Measurements from ENCODE around the gene CDS1. TPM values are rescaled to one million over a fixed set of nuclear protein-coding genes. Genes with fewer than 3 reads are reported as not detected.

The CDS1 gene
- total and polyA plus RNA-seq, 5 donors from 2014 or later: 0.09 to 0.22 (median 0.13) TPM; not detected in 1

DNA sequence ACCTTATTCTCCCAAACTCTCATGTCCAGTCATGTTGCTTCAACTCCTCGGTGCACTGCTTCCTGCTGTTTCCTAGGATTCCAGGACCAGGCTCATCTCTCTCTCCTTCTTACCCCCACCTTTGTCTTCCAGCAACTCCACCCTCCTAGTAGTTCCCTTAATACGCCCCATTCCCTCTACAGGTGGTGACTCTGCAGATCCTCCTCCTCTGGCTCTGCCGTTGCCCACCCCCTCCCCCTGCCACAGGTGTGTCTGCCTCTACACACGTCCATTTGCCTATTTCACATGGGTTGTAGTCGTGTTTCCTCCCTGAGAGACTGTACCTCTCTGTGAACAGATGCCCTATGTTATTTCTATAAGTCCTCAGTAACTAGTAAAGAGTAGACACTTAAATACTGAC is 32.4 kb downstream of the CDS1 start:
- H3K9me3 Mint-ChIP-seq: peaks cover 0 to 2% (median 0%) of the 10 kb centered on the region in 7 donors
- H3K4me3 Mint-ChIP-seq: no peak overlapping the region
- H3K36me3 Mint-ChIP-seq: no peaks in the 10 kb centered on the region
- no peaks in the 10 kb centered on the region for H3K4me1 ChIP-seq (ENCODE audit: control insufficient read depth, insufficient read depth, low read length, poor library complexity, severe bottlenecking)
- DNase-seq: no peak
- H3K36me3 ChIP-seq (ENCODE audit: control insufficient read depth, insufficient read depth, low read length): no peaks in the 10 kb centered on the region
- ATAC-seq (ENCODE audit: low read depth in 2 of 2): no peak
- no peak overlapping the region for H3K4me3 ChIP-seq (ENCODE audit: low read depth, low read length)
- no peak overlapping the region for H3K27ac ChIP-seq (ENCODE audit: insufficient read depth, low read length, poor library complexity, severe bottlenecking)
- H3K9me3 ChIP-seq (ENCODE audit: control insufficient read depth in 2 of 2, low read length in 2 of 2): no peaks in the 10 kb centered on the region
- H3K4me1 Mint-ChIP-seq: no peaks in the 10 kb centered on the region
- no peaks in the 10 kb centered on the region for H3K27me3 ChIP-seq (ENCODE audit: control insufficient read depth, insufficient read depth, low read length)
- H3K27ac Mint-ChIP-seq: no peak overlapping the region
- no peaks in the 10 kb centered on the region for H3K27me3 Mint-ChIP-seq

DNA sequence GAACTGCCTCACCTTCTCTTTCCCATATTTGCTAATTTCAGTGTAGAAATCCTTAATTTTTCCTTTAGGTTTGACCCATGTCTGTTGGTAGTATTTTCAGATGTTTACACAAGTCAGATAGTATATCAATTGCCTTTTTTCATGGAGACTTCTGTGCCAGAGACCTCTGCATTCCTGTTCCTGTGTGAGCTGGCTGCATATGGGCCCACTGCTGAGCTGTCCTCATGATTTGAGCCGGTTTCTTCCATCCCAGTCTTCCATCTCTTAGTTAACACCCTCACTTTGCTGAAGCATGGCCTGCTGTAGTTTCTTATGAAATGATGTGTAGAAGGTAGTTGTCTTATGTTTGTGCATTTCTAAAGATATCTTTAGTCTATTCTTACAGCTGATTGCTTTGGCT is 40.0 kb downstream of the CDS1 start:
- Histone ChIP-seq H3K27me3 (ENCODE audit: control insufficient read depth, insufficient read depth, low read length) (no peaks in the 10 kb centered on the region), H3K4me3 (ENCODE audit: low read depth, low read length) (no peak overlapping the region), H3K4me1 (ENCODE audit: control insufficient read depth, insufficient read depth, low read length, poor library complexity, severe bottlenecking) (no peaks in the 10 kb centered on the region), H3K9me3 (ENCODE audit: control insufficient read depth in 2 of 2, low read length in 2 of 2) (no peaks in the 10 kb centered on the region), H3K27ac (ENCODE audit: insufficient read depth, low read length, poor library complexity, severe bottlenecking) (no peak overlapping the region), H3K36me3 (ENCODE audit: control insufficient read depth, insufficient read depth, low read length) (no peaks in the 10 kb centered on the region)
- ATAC-seq (ENCODE audit: low read depth in 2 of 2) (no peak), DNase-seq (no peak)
- Mint-ChIP-seq H3K27ac (no peak overlapping the region), H3K36me3 (no peaks in the 10 kb centered on the region), H3K4me3 (no peak overlapping the region), H3K27me3 (no peaks in the 10 kb centered on the region), H3K4me1 (no peaks in the 10 kb centered on the region), H3K9me3 (peaks cover 0 to 8% (median 0%) of the 10 kb centered on the region in 7 donors)

DNA sequence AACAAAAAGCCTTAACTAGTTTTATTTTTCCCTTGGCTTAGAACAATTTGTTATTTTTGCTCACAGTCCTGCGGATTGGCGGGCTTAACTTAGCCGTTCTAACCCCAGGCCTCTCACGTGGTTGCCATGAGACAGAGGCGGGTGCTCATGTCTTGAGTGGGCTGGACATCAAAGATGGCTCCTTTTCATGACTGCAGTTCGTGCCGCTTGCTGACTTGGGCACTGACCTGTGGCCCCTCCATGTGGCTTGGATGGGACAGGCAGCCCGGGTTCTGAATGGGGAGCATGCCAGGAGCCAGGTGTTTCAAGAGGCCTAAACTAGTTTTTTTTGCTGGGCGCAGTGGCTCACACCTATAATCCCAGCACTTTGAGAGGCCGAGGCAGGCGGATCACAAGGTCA is 40.7 kb downstream of the CDS1 start:
- Histone ChIP-seq H3K27ac (ENCODE audit: insufficient read depth, low read length, poor library complexity, severe bottlenecking) (no peak overlapping the region), H3K4me1 (ENCODE audit: control insufficient read depth, insufficient read depth, low read length, poor library complexity, severe bottlenecking) (no peaks in the 10 kb centered on the region), H3K27me3 (ENCODE audit: control insufficient read depth, insufficient read depth, low read length) (no peaks in the 10 kb centered on the region), H3K9me3 (ENCODE audit: control insufficient read depth in 2 of 2, low read length in 2 of 2) (no peaks in the 10 kb centered on the region), H3K4me3 (ENCODE audit: low read depth, low read length) (no peak overlapping the region), H3K36me3 (ENCODE audit: control insufficient read depth, insufficient read depth, low read length) (no peaks in the 10 kb centered on the region)
- DNase-seq (no peak), ATAC-seq (ENCODE audit: low read depth in 2 of 2) (no peak)
- H3K27me3 Mint-ChIP-seq: no peaks in the 10 kb centered on the region
- H3K27ac Mint-ChIP-seq: no peak overlapping the region
- H3K4me3 Mint-ChIP-seq: no peak overlapping the region
- H3K36me3 Mint-ChIP-seq: no peaks in the 10 kb centered on the region
- H3K4me1 Mint-ChIP-seq: no peaks in the 10 kb centered on the region
- H3K9me3 Mint-ChIP-seq: peaks cover 0 to 8% (median 0%) of the 10 kb centered on the region in 7 donors

DNA sequence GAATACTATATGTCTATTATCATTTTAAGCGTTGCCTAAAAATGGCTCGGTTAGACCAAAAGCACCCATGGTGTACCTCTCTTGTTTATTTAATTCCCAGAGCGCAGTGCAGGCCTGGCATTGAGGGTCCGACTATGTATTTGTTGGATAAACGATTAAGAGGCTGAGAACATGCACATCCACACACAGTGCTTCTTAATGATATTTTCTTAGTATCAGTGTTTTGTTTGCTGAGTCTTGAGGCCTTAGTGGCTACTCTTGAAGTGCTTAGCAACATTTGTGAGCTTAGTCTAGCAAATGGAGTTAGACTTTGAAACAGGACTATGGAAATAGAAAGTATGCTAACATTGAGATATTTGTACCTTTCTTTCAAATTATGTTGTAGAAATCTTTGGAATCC is 43.7 kb downstream of the CDS1 start:
- Mint-ChIP-seq H3K4me3 (no peak overlapping the region), H3K36me3 (no peaks in the 10 kb centered on the region), H3K4me1 (no peaks in the 10 kb centered on the region), H3K27me3 (no peaks in the 10 kb centered on the region), H3K9me3 (peaks cover 0 to 8% (median 0%) of the 10 kb centered on the region in 7 donors), H3K27ac (no peak overlapping the region)
- DNase-seq: no peak
- H3K9me3 ChIP-seq (ENCODE audit: control insufficient read depth in 2 of 2, low read length in 2 of 2): no peaks in the 10 kb centered on the region
- no peak overlapping the region for H3K4me3 ChIP-seq (ENCODE audit: low read depth, low read length)
- ATAC-seq (ENCODE audit: low read depth in 2 of 2): no peak
- H3K27ac ChIP-seq (ENCODE audit: insufficient read depth, low read length, poor library complexity, severe bottlenecking): no peak overlapping the region
- no peaks in the 10 kb centered on the region for H3K4me1 ChIP-seq (ENCODE audit: control insufficient read depth, insufficient read depth, low read length, poor library complexity, severe bottlenecking)
- H3K36me3 ChIP-seq (ENCODE audit: control insufficient read depth, insufficient read depth, low read length): no peaks in the 10 kb centered on the region
- no peaks in the 10 kb centered on the region for H3K27me3 ChIP-seq (ENCODE audit: control insufficient read depth, insufficient read depth, low read length)

DNA sequence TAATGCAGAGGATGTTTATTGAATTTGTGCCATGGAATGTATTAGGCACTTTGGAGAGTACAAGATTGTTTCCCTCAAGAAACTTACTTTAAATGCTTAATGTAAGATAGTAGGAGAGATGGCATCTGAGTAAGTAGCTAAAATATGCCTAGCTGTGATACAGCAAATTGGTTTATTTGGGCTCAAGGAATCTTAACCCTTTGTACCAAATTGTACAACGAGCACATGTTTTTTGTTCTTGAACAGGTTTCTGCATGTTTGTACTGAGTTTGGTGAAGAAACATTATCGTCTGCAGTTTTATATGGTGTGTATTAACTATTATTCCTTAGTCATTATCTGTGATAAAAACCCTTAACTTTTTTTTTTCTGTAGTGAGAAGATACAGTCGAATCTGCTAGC is 48.6 kb downstream of the CDS1 start:
- ATAC-seq (ENCODE audit: low read depth in 2 of 2): no peak
- Histone ChIP-seq H3K27ac (ENCODE audit: insufficient read depth, low read length, poor library complexity, severe bottlenecking) (no peak overlapping the region), H3K4me1 (ENCODE audit: control insufficient read depth, insufficient read depth, low read length, poor library complexity, severe bottlenecking) (no peaks in the 10 kb centered on the region), H3K4me3 (ENCODE audit: low read depth, low read length) (no peak overlapping the region), H3K36me3 (ENCODE audit: control insufficient read depth, insufficient read depth, low read length) (no peaks in the 10 kb centered on the region), H3K9me3 (ENCODE audit: control insufficient read depth in 2 of 2, low read length in 2 of 2) (no peaks in the 10 kb centered on the region), H3K27me3 (ENCODE audit: control insufficient read depth, insufficient read depth, low read length) (no peaks in the 10 kb centered on the region)
- Mint-ChIP-seq H3K27ac (no peak overlapping the region), H3K4me1 (no peaks in the 10 kb centered on the region), H3K27me3 (no peaks in the 10 kb centered on the region), H3K36me3 (no peaks in the 10 kb centered on the region), H3K4me3 (no peak overlapping the region), H3K9me3 (peaks cover 0 to 2% (median 0%) of the 10 kb centered on the region in 7 donors)
- DNase-seq: no peak

DNA sequence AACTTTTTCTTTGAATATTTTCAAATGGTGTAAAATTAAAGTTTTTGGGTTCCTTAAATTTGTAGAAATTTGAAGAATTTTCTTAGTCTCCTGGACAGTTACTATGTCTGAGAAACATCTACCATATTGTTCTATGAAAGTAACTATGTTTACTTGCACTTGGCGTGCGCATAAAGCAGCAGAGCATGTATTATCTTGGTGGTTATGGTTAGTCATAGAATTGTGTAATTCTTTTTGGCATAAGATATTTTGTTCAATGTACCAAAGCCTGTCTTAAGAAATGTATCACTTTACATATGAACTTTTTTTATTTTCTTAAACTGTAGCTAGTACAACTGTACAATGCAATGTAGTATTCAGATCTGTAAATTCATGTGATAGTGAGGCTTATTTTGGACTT is 49.2 kb downstream of the CDS1 start:
- Mint-ChIP-seq H3K27ac (no peak overlapping the region), H3K9me3 (peaks cover 0 to 2% (median 0%) of the 10 kb centered on the region in 7 donors), H3K36me3 (no peaks in the 10 kb centered on the region), H3K4me1 (no peaks in the 10 kb centered on the region), H3K27me3 (no peaks in the 10 kb centered on the region), H3K4me3 (no peak overlapping the region)
- Histone ChIP-seq H3K27me3 (ENCODE audit: control insufficient read depth, insufficient read depth, low read length) (no peaks in the 10 kb centered on the region), H3K27ac (ENCODE audit: insufficient read depth, low read length, poor library complexity, severe bottlenecking) (no peak overlapping the region), H3K4me3 (ENCODE audit: low read depth, low read length) (no peak overlapping the region), H3K9me3 (ENCODE audit: control insufficient read depth in 2 of 2, low read length in 2 of 2) (no peaks in the 10 kb centered on the region), H3K36me3 (ENCODE audit: control insufficient read depth, insufficient read depth, low read length) (no peaks in the 10 kb centered on the region), H3K4me1 (ENCODE audit: control insufficient read depth, insufficient read depth, low read length, poor library complexity, severe bottlenecking) (no peaks in the 10 kb centered on the region)
- ATAC-seq (ENCODE audit: low read depth in 2 of 2) (no peak), DNase-seq (no peak)

DNA sequence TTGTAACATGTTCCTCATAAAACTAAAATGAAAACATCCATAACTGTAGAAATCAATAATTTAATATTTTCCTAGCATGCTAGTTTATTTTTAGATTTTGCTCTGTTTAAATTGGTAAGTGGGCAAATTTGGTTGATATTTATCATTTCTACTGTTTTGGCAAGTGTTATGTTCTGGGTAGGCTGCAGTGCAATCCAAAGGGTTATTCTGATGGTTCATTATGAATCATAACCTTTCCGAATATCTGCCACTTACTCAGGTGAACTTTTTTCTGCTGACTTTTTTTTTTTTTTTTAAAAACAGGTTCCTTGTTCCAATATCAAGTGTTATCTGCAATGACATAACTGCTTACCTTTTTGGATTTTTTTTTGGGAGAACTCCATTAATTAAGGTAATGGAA is 52.0 kb downstream of the CDS1 start:
- H3K4me1 Mint-ChIP-seq: no peaks in the 10 kb centered on the region
- H3K27ac Mint-ChIP-seq: no peak overlapping the region
- Histone ChIP-seq H3K9me3 (ENCODE audit: control insufficient read depth in 2 of 2, low read length in 2 of 2) (no peaks in the 10 kb centered on the region), H3K27ac (ENCODE audit: insufficient read depth, low read length, poor library complexity, severe bottlenecking) (no peak overlapping the region), H3K4me3 (ENCODE audit: low read depth, low read length) (no peak overlapping the region), H3K4me1 (ENCODE audit: control insufficient read depth, insufficient read depth, low read length, poor library complexity, severe bottlenecking) (no peaks in the 10 kb centered on the region), H3K27me3 (ENCODE audit: control insufficient read depth, insufficient read depth, low read length) (no peaks in the 10 kb centered on the region), H3K36me3 (ENCODE audit: control insufficient read depth, insufficient read depth, low read length) (no peaks in the 10 kb centered on the region)
- H3K4me3 Mint-ChIP-seq: no peak overlapping the region
- ATAC-seq (ENCODE audit: low read depth in 2 of 2) (no peak), DNase-seq (no peak)
- no peaks in the 10 kb centered on the region for H3K36me3 Mint-ChIP-seq
- no peaks in the 10 kb centered on the region for H3K27me3 Mint-ChIP-seq
- H3K9me3 Mint-ChIP-seq: peaks cover 0 to 3% (median 0%) of the 10 kb centered on the region in 7 donors

DNA sequence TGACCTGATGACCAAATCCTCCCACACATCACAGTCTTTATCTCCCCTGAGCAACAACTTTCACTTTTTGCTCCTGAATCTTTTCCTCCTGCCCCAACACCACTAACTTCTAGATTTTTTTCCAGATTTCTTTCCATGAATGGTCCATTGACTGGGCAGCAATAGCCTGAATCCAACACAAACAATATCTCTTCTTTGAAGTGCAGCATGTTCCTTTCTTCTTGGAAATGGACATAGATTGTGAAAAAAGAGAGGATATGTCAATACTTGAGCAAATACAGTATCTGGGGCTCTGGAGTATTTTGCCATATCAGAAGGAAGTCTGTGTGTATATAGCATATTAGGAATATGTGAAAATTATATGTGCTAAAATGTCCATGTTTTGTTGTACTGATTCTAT is 55.2 kb downstream of the CDS1 start:
- H3K4me3 Mint-ChIP-seq: no peak overlapping the region
- ATAC-seq (ENCODE audit: low read depth in 2 of 2) (no peak), DNase-seq (no peak)
- H3K4me1 Mint-ChIP-seq: no peaks in the 10 kb centered on the region
- no peak overlapping the region for H3K27ac Mint-ChIP-seq
- no peaks in the 10 kb centered on the region for H3K27me3 Mint-ChIP-seq
- Histone ChIP-seq H3K36me3 (ENCODE audit: control insufficient read depth, insufficient read depth, low read length) (no peaks in the 10 kb centered on the region), H3K4me3 (ENCODE audit: low read depth, low read length) (no peak overlapping the region), H3K27me3 (ENCODE audit: control insufficient read depth, insufficient read depth, low read length) (no peaks in the 10 kb centered on the region), H3K9me3 (ENCODE audit: control insufficient read depth in 2 of 2, low read length in 2 of 2) (no peaks in the 10 kb centered on the region), H3K27ac (ENCODE audit: insufficient read depth, low read length, poor library complexity, severe bottlenecking) (no peak overlapping the region), H3K4me1 (ENCODE audit: control insufficient read depth, insufficient read depth, low read length, poor library complexity, severe bottlenecking) (no peaks in the 10 kb centered on the region)
- no peaks in the 10 kb centered on the region for H3K36me3 Mint-ChIP-seq
- peaks cover 0 to 1% (median 0%) of the 10 kb centered on the region in 7 donors for H3K9me3 Mint-ChIP-seq

Measured in CD4-positive, CD25-positive, alpha-beta regulatory T cell (primary cell).